Measurements from ENCODE around the gene NSG1.

Gene NSG1

DNA sequence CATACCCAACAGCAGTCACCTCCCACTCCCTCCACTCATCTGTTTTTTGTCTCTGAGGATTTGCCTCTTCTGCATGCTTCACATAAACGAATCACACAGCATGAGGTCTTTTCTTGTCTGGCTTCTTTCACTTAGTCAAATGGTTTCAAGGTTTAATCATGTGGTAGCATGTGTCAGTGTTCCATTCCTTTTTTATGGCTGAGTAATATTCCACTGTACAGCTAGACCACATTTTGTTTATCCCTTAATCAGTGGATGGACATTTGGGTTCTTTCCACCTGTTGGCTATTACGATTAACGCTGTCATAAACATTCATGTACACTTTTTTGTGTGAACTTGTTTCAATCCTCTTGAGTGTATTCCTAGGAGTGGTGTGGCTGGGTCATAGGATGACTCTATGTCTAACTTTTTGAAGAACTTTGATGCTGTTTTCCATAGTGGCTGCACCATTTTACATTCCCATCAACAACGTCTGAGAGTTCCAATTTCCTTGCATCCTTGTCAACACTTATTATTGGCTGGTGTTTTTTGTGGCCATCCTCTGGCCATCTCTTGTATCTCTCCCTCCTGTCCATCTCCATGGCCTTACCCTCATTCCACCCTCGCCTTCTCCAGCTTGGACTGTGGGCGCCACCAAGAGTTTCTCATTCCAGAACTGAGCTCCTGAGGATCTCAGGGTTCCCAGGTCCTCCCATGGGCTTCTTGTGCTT lies 12.4 kb upstream of the NSG1 start:
- no peak for DNase-seq (ENCODE audit: low spot score)

GRCh38 chr4:4376074-4376473 lies 10.8 kb upstream of the NSG1 start:
- DNase-seq (ENCODE audit: low spot score), result no peak

GRCh38 chr4:4377191-4377590 lies 9.7 kb upstream of the NSG1 start:
- no peak for DNase-seq (ENCODE audit: low spot score)

DNA sequence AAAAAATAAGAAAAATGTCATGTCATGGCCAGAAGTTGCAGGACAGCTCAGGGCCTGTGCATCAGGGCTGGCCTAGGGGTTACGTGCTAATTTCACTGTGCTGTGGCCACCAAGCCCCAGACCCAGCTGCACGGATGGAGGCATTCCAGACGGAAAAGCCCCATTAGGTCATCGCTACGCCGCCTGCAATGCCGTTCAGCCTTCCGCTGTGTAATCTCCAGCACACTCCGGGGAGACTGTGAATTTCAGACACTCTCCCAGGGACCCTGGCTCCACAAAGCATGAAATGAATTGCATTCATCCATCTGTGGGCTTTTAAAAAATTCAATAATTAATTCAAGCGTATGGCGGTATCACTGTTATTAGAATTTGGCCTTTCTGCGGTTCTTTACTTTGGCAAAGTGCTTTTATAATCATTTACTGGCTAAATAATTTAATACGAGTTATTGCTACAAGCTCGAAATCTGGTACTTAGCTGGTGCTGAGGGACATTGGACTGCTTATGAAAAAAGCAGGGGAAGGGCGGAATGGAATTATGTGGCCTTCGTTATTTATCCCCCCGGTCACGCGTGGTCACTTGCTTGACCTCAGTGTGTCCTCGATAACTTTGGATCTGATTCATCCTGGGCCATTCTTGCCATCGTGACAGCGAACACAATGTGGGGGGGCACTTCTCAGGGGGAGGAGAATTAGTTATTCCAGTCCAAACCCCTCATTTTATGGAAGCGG lies 9.0 kb upstream of the NSG1 start:
- no peak for DNase-seq (ENCODE audit: low spot score)

GRCh38 chr4:4379540-4380087 lies 7.3 kb upstream of the NSG1 start:
- DNase-seq (ENCODE audit: low spot score), result no peak

GRCh38 chr4:4383085-4383484 lies 3.8 kb upstream of the NSG1 start:
- DNase-seq (ENCODE audit: low spot score), result no peak

DNA sequence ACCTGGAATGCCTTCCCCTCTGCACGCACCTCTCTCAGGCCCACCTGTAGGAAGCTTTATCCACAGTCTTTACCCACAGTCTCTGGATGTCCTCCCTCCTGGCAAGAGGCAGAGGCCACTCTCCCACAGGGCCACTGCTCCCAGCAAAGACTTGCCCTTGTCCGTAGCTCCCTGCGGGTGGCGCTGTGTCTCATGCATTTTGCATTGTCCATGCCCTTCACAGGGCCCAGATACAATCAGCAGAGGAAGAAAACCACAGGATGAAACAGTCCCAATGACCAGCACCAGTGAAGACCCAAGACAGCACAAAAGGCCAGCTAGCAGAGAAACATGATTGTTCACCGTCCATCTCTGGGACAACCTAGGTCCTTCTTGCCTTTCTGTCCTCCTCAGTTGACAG lies 2.1 kb upstream of the NSG1 start:
- peak; percentile 77 for DNase-seq (ENCODE audit: low spot score)

DNA sequence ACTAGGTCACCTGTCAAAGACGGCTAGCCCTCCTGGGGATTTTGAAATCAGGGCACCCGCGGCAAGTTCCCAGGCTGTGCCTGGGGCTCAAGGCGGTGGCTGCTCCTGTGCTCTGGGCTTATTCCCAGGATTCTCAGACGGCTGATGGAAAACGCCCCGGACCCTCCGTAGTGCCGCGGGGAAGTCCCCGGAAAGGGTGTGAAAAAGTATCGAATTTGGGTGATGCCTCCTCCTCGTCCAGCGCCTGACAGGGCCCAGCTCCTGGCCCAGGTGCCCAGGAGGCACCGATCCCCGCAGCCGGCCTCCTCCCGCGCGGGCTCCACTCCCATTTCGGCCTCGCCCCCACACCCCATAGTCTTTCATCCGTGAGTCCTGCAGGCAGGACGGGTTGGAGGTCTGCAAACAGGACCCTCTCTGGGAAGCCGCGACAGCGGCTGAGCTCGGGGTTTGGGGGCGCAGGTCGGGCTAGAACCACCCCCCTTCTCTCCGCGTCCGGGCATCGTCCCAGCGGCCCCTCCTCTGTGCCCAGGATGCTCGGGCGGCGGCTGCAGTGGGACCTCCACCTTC lies 1.1 kb upstream of the NSG1 start:
- DNase-seq (ENCODE audit: low spot score), result no peak

DNA sequence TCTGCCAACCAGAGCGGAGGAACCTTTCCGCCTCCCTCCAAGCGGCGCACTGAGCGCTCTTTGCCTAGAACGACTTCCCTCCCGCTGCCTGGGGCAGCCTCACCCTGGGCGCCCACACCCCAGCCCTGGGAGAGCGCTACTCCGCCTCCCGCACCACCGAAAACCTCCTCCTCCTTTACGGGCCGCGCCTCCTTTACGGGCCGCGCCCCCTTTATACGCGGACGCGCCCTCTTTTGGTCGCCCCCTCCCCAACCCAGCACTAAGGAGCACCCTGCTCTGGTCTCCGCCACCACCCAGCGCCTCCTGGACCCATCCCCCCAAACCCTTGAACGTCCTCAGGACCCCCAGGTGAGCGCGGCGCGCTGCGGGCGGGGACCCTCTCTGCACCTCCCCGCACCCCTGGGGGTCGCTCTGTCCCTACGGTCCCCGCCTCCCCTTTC lies 586 bp upstream of the NSG1 start:
- peak; percentile 66 for DNase-seq (ENCODE audit: low spot score)

DNA sequence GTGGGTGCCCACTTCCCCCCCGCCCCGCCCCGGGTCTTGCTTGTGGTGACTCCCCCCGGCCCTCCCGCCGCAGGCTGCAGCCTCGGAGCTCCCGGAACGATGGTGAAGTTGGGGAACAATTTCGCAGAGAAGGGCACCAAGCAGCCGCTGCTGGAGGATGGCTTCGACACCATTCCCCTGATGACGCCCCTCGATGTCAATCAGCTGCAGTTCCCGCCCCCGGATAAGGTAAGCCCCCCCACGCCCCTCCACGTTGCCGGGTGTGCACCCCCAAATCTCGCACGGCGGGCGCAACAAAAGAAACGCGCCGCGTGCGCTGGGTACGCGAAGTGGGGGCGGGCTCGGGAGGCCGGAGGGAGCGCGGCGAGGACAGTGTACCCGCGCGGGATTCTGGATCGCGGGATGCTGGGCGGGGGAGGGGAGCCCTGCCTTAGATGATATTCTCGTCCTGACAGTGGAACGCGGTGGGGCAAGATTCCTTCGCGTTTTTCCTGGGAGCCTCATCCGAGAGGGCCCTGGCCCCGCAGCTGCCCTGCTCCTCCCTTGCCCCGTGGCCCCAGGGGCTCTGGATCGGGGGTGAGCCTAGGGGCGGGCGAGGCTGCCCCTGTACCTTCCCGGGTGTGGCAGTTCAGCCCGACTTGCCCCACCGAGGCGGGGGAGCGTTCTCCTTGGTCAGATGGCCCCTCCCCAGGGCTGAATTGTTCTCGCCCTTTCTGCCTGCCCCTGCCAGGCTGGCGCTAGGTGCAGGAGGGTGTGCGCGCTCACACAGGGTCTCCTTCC lies 819 bp downstream of the NSG1 start:
- no peak for DNase-seq (ENCODE audit: low spot score)

DNA sequence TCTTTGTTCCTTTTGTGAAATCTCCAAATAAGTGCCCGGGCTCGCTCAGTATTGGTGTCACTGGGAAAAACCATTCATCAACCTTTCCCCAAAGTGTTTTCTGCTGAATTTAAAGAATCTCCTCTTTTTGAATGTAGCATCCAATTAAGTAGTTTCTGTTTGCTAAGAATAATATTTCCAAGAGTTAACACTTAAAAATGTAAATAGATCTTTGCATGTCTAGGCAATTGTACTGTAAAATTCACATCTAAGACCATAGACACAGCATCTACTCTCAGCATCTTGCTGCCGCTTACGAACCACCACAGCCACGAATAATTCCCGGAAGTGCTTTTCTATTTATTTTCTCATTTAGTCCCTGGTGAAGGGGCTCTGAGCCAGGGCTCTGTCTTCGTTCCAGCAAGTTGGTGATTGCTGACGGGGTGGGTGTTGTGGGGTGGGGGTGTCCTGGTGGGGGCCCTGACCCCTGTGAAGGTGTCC lies 1.4 kb downstream of the NSG1 start:
- no peak for DNase-seq (ENCODE audit: low spot score)

DNA sequence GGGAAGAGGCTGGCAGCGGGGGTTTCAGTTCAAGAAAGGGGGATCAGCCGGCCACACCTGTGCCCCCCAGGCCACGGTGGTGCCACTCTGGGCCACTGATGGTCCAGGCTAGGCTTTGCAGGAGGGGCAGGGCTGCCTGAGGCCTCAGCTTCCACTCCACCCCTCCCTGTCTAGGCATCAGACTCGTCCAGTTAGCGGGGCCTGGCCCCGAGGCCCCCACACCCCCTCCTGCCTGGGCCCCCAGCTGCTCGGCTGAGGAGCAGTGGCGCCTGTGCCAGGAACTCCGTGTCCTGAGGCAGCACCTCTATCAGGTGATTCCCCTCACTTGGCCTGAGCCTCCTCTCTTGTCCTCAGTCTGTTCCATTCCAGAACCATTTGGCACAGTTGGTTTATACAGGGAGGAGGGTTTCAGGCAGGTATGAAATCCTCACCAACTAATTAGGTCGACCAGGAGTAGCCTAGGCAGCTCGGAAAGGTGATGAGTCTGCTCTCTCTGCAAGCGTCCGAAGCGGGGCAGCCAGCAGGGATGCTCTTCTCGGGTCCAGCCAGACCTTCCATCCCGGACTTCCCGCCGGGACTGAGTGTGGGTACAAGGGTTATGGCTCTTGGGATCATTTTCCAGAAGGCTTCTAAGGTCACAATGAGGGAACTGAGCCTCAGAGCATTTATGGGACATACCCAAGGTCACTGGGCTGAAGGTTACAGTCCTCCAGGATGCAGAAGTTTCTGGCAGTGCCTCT lies 2.1 kb downstream of the NSG1 start:
- no peak for DNase-seq (ENCODE audit: low spot score)

DNA sequence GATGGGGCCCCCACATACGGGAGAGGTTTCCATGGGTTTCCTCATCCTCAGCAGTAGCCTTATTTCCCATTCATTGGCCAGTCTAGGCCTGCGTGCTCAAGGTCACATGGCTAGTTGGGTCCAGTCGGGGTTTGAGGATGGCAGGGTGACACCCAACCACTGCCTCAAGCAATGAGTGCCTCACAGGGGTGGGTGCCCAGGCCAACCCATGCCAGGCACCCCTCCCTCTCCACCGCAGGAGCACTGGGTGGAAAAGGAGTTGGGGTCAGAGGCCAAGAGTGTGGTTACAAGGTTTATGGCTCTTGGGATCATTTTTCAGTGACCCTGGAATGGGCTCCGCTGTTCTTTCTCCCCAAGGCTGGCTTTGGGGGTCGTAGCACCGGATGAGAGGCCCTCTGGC lies 3.1 kb downstream of the NSG1 start:
- no peak for DNase-seq (ENCODE audit: low spot score)

- no peak for DNase-seq (ENCODE audit: low spot score)
Observed at GRCh38 chr4:4390515-4391240, 3.8 kb downstream of the NSG1 start.

- DNase-seq (ENCODE audit: low spot score), result no peak
Observed at GRCh38 chr4:4391866-4392265, 5.0 kb downstream of the NSG1 start.

- no peak for DNase-seq (ENCODE audit: low spot score)
Observed at GRCh38 chr4:4392501-4393183, 5.7 kb downstream of the NSG1 start.

DNA sequence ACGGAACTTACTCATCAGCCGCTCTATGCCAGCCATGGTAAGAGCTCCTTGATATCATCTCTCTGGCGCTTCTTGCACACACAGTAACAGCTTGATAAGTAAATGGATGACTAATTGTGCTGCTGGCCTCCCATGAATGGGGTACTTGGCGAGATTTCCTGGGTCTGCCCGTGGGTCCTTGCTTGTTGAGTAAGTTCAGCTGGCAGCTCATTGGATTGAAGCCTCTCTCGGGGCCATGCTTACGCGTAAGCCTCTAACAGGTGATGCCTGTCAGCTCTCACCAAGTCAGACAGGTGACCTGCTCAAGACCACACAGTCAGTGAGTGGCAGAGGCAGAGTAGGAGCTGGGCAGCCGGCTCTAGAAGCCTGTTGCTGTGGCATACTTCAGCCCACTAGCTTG lies 7.7 kb downstream of the NSG1 start:
- no peak for DNase-seq (ENCODE audit: low spot score)

- DNase-seq (ENCODE audit: low spot score), result no peak
Observed at GRCh38 chr4:4395371-4395770, 8.5 kb downstream of the NSG1 start.

- DNase-seq (ENCODE audit: low spot score), result peak; percentile 61
Observed at GRCh38 chr4:4395849-4396627, 9.1 kb downstream of the NSG1 start.
